IPS-15b (cell line): ENCODE data around the gene TNRC6C.

Source experiments
- H3K27me3 ChIP-seq: one replicate; pipeline ENCODE4 v1.6.1; 2013; ENCODE audit warnings: low read length; ENCODE audit not compliant: control insufficient read depth, insufficient read depth
- H3K36me3 ChIP-seq: one replicate; pipeline ENCODE4 v1.6.1; 2013; ENCODE audit warnings: low read length; ENCODE audit not compliant: control insufficient read depth, insufficient read depth
- H3K4me1 ChIP-seq: one replicate; pipeline ENCODE4 v1.6.1; 2013; ENCODE audit warnings: mild to moderate bottlenecking, low read length; ENCODE audit not compliant: control insufficient read depth, insufficient read depth
- H3K4me3 ChIP-seq: one replicate; pipeline ENCODE4 v1.5.1; 2013; ENCODE audit warnings: low read depth, low read length
- H3K9ac ChIP-seq: one replicate; pipeline ENCODE4 v1.6.1; 2013; ENCODE audit warnings: low read depth, mild to moderate bottlenecking, low read length
- H3K9me3 ChIP-seq: one replicate; pipeline ENCODE4 v1.6.1; 2013; ENCODE audit warnings: mild to moderate bottlenecking, low read length; ENCODE audit not compliant: control insufficient read depth, insufficient read depth

Gene TNRC6C

GRCh38 chr17:78107457-78107856 lies 149.0 kb downstream of the TNRC6C start:
- H3K9ac ChIP-seq = no peak overlapping the region
- no peaks in the 10 kb centered on the region for H3K27me3 ChIP-seq
- H3K4me1 ChIP-seq = no peaks in the 10 kb centered on the region
- no peak overlapping the region for H3K4me3 ChIP-seq
- H3K36me3 ChIP-seq = peaks cover 9% of the 10 kb centered on the region
- H3K9me3 ChIP-seq = no peaks in the 10 kb centered on the region

- Histone ChIP-seq H3K4me3 (no peak overlapping the region), H3K9me3 (no peaks in the 10 kb centered on the region), H3K4me1 (no peaks in the 10 kb centered on the region), H3K27me3 (no peaks in the 10 kb centered on the region), H3K36me3 (peaks cover 9% of the 10 kb centered on the region), H3K9ac (no peak overlapping the region)
Observed at GRCh38 chr17:78107976-78108725, 149.6 kb downstream of the TNRC6C start.

- H3K4me1 ChIP-seq = no peaks in the 10 kb centered on the region
- H3K4me3 ChIP-seq = no peak overlapping the region
- no peaks in the 10 kb centered on the region for H3K9me3 ChIP-seq
- peaks cover 9% of the 10 kb centered on the region for H3K36me3 ChIP-seq
- H3K27me3 ChIP-seq = no peaks in the 10 kb centered on the region
- no peak overlapping the region for H3K9ac ChIP-seq
Observed at GRCh38 chr17:78108726-78109488, 150.4 kb downstream of the TNRC6C start.

DNA sequence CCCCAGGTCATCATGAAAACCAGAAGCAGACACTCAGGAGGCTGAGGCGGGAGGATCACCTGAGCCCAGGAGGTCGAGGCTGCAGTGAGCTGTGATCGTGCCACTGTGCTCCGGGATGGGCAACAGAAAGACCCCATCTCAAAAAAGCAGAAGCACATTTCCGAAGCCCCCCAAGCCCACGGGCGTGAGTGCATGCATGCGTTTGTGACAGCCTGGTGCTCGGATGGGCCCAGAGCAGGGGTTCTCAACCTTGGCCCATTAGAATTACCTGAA lies 150.9 kb downstream of the TNRC6C start:
- no peaks in the 10 kb centered on the region for H3K4me1 ChIP-seq
- no peaks in the 10 kb centered on the region for H3K9me3 ChIP-seq
- H3K36me3 ChIP-seq = peaks cover 9% of the 10 kb centered on the region
- no peaks in the 10 kb centered on the region for H3K27me3 ChIP-seq
- no peak overlapping the region for H3K9ac ChIP-seq
- H3K4me3 ChIP-seq = no peak overlapping the region

DNA sequence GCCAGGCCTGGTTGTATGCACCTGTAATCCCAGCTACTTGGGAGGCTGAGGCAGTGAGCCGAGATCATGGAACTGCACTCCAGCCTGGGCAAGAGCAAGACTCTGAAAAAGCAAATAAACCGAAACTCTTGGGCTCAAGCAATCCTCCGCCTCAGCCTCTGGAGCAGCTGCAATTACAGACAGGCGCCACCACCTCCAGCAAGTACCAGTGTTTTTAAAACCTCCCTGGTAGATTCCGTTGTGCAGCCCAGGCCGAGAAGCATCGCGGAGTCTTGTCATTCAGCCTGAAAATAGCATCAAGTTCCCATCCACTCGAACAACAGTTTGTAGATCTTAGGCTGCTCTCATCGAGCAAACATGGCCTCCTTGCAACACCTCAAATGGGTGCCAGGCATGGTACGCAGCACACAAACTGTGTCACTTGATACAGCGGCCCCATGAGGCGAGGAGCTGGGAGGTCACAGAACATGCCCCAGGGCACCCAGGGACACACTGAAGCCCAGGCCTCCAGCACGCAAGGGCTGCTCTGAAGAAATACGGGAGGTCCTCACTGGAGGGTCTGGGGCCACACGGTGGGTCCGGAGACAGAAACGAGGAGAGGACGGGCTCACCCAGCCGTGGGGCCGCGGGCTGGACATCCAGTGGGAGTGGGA lies 152.0 kb downstream of the TNRC6C start:
- Histone ChIP-seq H3K4me1 (no peaks in the 10 kb centered on the region), H3K9me3 (no peaks in the 10 kb centered on the region), H3K36me3 (peaks cover 17% of the 10 kb centered on the region), H3K9ac (no peak overlapping the region), H3K27me3 (no peaks in the 10 kb centered on the region), H3K4me3 (no peak overlapping the region)

GRCh38 chr17:78111016-78111726 lies 152.7 kb downstream of the TNRC6C start:
- Histone ChIP-seq H3K9ac (no peak overlapping the region), H3K36me3 (peaks cover 19% of the 10 kb centered on the region), H3K9me3 (no peaks in the 10 kb centered on the region), H3K4me3 (no peak overlapping the region), H3K27me3 (no peaks in the 10 kb centered on the region), H3K4me1 (no peaks in the 10 kb centered on the region)

GRCh38 chr17:78111727-78112517 lies 153.4 kb downstream of the TNRC6C start:
- H3K27me3 ChIP-seq = no peaks in the 10 kb centered on the region
- no peak overlapping the region for H3K4me3 ChIP-seq
- no peak overlapping the region for H3K9ac ChIP-seq
- no peaks in the 10 kb centered on the region for H3K9me3 ChIP-seq
- H3K36me3 ChIP-seq = peaks cover 19% of the 10 kb centered on the region
- H3K4me1 ChIP-seq = no peaks in the 10 kb centered on the region

DNA sequence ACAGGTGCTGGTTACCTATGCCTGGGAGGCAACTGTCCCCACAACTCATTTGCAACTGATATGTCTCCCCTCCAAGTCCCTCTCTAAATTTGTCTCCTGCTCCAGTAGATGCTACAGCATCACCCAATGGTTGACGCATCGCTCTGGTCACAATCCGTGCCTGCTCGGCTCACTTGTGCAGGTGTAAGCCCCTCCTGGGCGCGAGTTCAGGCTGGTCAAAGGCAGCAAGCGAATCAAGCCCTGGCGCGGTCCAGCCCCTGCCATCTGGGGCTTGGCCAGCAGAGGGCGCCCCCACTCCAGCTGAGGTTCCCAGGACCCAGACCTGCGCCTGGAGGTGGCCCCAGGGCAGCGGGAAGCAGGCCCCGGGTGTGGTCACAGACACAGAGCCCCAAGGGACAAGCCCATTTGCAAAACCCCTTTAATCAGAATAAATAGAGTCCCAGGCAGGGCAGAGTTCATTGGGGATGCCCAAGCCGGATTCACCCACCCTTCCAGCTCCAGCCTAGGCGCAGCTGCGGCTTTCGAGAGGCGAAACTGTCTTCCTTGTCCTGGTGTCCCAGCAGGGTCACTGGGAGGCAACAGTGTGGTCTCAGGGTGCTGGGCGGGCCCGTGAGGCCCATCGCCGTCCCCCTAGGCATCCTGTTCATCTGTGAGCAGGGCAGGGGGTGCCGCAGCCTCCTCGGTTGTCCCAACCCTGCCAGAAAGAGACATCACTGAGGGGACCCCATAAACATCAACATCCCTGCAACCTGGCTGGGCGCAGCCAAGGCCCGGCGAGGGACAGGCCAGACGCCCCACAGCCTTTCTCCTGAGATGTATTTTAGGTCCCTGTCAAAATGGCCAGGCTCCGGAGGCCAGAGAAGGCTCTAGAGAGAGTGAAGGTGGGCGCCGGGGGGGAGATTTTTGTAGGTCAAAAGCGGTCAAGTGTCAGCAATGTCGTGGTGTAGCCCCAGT lies 154.3 kb downstream of the TNRC6C start:
- Histone ChIP-seq H3K36me3 (peaks cover 19% of the 10 kb centered on the region), H3K4me1 (no peaks in the 10 kb centered on the region), H3K9ac (no peak overlapping the region)

DNA sequence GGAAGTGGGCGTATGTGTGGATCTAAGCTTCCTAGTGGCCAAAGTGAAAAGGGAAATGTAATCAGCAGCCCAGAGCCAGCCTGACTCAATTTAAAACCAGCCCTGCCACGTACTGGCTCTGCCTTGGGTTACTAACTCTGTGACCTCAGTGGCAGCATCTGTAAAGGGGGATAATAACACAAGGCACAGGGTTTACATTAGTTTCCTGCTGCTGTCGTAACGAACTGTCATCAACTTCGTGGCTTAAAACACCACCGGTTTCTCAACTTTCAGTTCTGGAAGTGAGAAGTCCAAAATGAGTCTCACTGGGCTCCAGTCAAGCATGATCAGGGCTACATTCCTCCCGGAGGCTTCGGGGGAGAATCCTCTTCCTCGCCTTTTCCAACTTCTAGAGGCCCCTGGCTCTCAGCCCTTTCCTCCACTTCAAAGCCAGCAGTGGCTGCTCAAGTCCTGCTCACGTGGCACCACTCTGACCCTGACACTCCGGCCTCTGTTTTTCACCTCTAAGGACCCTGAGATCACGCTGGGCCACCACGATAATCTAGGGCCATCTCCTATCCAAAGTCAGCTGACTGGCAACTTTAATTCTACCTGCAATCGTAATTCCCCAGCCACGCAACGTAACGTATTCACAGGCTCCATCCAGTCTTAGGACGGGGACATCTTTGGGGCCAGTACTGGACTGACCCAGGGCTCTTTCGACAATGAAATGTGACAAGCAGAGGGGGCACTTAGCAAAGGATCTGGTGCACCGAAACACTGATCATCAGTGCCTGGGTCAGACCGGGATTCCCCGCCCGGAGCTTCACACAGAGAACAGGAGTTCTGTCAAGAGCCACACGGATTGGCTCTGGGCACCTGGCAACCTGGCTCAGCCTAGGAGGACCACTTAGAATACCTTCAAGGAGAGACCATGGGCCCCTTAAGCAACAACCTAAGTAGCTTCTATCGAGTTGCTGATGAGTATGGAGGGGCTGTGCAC lies 155.6 kb downstream of the TNRC6C start:
- no peaks in the 10 kb centered on the region for H3K27me3 ChIP-seq
- no peaks in the 10 kb centered on the region for H3K9me3 ChIP-seq
- no peak overlapping the region for H3K4me3 ChIP-seq
- H3K36me3 ChIP-seq = peaks cover 19% of the 10 kb centered on the region
- no peaks in the 10 kb centered on the region for H3K4me1 ChIP-seq
- H3K9ac ChIP-seq = no peak overlapping the region

More for the DNA sequence above, 154.3 kb downstream of the TNRC6C start:
- H3K27me3 ChIP-seq = no peaks in the 10 kb centered on the region
- H3K4me3 ChIP-seq = no peak overlapping the region
- no peaks in the 10 kb centered on the region for H3K9me3 ChIP-seq
